ENCODE results near the gene RARRES1.

- TF ChIP-seq POLR2A (IDR thresholded peaks at IDR 0.05) = no peak
- TF ChIP-seq, protein P1, sequence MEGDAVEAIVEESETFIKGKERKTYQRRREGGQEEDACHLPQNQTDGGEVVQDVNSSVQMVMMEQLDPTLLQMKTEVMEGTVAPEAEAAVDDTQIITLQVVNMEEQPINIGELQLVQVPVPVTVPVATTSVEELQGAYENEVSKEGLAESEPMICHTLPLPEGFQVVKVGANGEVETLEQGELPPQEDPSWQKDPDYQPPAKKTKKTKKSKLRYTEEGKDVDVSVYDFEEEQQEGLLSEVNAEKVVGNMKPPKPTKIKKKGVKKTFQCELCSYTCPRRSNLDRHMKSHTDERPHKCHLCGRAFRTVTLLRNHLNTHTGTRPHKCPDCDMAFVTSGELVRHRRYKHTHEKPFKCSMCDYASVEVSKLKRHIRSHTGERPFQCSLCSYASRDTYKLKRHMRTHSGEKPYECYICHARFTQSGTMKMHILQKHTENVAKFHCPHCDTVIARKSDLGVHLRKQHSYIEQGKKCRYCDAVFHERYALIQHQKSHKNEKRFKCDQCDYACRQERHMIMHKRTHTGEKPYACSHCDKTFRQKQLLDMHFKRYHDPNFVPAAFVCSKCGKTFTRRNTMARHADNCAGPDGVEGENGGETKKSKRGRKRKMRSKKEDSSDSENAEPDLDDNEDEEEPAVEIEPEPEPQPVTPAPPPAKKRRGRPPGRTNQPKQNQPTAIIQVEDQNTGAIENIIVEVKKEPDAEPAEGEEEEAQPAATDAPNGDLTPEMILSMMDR (IDR thresholded peaks at IDR 0.05) = no peak
These were observed 47.1 kb downstream of the RARRES1 start for GRCh38 chr3:158685159-158685558.
